GM18858 (cell line): ENCODE measurements around the gene ANO1.
"Not testable (repeated sequence)": the region's sequence is repeated elsewhere in the genome, so short reads cannot be mapped to it uniquely, and the experiment has no call there.

Experiments
- ATAC-seq: cut with Tn5 transposase; IDR thresholded peaks from one replicate; pipeline ENCODE4 v1.9.1; 2021; ENCODE audit not compliant: unreplicated experiment

ANO1 gene

DNA sequence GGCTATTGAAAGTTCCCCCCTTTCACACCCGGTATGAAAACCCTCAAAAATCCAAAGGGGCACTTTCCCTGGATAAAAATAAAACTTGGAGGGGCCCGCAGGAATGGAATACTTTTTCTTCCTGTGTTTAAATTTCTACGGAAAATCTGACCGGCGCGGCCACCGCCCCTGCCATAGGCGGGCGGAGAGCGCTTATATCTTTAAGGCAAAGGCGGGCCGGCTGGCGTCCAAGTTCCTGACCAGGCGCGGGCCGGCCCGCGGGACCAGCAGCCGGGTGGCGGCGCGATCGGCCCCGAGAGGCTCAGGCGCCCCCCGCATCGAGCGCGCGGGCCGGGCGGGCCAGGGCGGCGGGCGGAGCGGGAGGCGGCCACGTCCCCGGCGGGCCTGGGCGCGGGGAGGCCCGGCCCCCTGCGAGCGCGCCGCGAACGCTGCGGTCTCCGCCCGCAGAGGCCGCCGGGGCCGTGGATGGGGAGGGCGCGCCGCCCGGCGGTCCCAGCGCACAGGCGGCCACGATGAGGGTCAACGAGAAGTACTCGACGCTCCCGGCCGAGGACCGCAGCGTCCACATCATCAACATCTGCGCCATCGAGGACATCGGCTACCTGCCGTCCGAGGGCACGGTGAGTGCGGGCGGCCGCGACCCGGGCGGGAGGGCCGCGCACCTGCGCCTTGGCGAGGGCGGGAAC lies at the start of gene ANO1:
ANO1 (plus strand) TSS at position 223 of the 686 bp plus-strand sequence; CDS start at position 513, 290 bp downstream.
- ATAC-seq, result no peak

DNA sequence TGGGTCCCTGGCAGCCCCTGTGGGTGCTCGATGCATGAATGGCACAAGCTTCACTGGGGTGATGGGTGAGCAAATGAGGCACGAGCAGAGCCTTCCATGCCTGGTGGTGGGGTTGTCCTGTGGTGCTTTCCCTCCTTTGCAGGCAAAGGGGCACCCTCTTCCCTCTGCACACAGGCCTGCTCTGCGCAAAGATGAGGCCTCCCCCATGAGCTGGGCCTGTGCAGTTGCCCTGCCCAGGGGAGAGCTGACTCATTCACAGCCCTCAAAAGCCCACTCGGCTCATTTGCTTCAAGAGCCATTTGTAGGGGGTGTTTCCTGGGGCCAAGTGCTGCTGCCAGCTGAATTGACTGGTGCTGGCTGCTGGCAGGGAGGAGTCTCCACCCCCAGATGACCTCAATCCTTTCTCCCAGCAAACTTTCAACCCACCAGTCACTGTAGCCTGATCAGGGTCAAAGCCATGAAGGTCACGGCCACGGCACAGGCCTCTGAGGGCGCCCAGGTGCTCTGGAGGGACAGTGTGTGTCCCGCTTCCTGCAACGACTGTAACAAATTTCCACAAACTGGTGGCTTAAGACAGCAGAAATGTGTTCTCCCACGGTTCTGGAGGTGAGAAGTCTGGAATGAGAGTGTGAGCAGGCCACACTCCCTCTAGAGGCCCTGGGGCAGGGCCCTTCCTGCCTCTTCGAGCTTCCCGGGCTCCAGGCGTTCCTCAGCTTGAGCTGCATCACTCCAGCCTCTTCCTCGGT lies 48.8 kb upstream of the ANO1 start:
- ATAC-seq, result no peak

DNA sequence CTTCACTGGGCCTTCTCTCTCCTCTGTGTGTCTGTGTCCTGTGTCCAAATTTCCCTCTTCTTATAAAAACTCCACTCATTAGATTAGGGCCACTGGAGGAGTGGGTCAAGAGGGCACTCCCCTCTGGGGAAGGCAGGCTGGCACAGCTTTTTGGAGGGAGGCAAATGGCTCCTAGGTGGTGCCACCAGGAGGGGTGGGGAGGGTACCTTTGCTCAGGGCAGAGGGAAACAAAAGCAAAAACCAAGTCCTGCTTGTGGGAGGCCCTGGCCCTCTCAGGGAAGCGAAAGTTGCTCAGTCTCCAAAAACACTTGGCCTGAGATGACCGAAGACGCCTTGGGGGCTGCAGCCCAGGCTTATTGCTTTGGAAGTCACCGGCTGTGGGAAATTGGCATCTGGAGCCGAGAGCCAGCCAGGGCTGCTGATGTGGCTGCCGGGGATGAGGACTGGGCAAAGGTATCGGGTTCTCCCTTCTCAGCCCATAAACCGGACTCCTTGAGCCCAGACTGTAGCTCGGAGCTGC lies 48.2 kb upstream of the ANO1 start:
- ATAC-seq, result no peak

DNA sequence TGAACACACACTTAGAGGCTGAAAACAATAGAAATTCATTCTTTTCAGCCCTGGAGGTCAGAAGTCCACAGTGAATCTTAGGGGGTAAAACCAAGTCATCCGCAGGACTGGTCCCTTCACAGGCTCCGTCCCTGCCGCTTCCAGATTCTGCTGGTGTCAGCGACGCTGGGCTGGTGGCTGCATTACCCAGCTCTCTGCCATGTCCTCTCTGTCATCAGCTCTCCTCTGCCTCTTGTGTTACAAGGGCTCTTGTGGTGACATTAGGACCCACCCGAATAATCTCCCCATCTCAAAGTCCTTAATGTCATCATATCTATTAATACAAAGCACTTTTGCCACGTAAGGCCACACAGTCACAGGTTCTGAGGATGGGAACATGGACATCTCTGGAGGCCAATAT lies 47.7 kb upstream of the ANO1 start:
- ATAC-seq, result no peak

DNA sequence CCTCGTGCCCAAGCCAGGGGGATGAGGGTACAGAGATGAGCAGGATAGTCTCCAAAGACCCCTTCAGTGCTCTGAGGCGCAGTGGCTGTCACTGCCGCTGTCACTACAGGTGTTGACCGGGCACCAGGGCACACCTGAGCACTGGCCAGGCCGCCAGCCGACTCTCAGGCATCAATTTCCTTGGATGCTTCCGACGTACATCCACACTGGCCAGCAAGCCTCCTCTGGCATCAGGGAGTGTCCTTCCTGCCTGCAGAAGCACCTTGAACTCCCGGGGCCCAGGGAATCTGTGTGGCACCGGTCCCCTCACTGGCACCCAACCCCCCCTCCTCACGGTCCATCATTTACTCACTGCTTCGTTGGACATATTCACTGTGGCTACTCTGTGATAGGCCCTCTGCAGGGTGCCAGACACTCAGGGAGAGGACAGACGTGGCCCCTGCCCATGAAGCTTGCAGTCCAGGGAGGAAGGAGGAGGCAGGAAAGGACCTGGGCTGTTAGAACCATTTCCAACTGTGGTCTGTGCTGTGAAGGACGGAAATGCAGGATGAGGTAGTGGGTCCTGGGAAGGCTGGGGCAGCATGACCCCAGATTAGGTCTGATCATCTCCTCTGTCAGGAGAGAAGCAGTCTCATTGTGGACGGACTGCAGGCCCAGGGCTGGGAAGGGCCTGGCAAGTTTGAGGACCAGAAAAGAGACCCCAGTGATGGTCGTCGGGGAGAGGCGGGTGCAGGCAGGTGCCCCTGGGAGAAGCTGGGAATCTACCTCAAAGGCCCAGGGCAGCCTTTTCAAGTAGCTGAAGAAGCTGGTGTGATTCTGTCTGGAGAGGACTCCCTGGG lies 46.3 kb upstream of the ANO1 start:
- ATAC-seq, result no peak

DNA sequence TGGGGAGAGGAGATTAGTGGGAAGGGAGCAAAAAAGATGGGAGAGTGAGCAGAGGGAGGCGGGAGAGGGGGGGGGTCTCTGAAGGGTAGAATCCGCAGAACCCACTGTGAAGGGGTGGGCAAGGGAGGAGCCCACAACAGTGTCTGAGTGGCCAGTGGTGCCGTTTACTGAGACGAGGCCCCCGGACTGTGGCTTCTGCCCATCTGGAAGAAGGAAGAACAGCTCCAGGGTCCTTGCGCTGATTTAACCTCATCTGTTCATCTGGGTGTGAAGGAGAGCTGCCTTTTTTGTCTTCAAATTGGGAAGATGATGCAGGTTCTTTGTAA lies 45.7 kb upstream of the ANO1 start:
- ATAC-seq, result no peak

DNA sequence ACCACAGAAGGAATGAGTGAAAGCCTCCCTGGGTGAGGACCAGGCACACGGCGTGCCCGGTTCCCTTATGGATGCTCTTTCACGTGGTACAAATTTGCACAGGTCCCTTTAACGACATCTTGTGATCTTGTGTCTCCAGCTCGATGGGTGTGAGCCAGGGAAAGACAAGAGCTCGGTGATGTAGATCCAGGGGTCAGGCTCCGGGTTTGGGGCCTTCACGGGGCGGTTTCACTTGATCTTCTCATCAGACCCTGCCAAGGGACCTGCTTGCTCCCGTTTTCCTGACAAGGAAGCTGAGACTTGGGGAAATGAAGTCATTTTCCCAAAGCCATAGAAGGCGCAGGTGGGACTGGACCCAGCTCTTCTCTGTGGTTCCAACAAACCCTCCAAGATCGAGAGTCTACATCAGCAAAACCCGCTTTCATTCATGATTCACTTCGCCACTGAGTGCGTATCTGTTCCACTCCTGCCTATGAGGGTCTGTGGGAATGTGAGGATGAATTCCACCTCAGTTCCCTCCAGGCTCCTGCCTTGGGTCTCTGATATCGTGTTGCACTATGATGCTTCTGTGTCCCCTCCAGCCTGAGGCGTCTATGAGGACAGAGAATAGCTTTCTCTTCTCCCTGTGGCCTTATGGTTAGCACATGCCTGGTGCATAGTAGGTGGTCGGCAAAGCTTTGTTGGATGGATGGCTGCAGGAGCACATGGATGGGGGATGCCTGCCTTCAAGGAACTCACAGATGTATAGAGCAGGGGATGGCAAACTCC lies 45.0 kb upstream of the ANO1 start:
- ATAC-seq, result no peak

DNA sequence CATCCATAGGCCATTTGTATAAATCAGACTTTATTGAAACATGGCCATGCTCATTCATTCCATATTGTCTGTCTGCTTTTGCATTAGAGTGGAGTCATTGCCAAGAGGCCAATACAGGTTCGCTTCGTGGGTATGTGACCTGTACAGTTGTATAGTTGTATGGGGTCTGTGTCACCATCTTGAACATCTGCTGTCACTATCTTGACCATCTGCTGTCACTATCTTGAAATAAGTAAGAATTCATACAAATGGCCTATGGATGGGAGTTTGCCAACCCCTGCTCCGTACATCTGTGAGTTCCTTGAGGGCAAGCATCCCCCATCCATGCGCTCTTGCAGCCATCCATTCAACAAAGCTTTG lies 44.4 kb upstream of the ANO1 start:
- ATAC-seq, result no peak

DNA sequence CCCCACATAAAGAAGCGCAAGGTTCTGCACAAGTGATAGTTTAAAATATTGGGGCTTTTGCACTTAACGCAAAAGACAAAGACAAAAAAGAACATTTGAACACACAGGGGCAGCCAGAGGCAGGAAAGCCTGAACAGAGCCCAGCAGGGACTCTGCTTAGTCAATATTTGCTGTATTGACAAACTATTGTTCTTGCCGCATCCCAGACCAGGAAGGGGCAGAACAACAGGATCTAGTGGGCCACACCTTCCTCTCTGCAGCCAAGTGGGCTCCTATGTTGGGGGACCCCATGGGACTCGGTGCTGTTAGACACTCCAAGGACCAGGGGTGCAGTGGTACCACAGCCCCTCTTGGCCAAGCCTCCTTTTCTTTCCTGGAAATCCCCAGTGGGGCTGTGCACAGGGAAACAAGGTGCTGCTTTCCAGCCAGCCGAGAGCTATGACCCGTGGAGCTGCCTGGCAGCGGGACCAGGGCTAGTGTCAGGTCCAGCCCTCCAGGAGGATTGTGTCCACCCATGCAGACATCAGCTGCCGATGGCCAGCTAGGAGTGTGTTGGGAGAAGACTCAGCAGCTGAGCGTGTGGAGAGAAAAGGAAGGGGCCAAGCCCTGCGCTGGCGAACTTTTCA lies 43.3 kb upstream of the ANO1 start:
- no peak for ATAC-seq

DNA sequence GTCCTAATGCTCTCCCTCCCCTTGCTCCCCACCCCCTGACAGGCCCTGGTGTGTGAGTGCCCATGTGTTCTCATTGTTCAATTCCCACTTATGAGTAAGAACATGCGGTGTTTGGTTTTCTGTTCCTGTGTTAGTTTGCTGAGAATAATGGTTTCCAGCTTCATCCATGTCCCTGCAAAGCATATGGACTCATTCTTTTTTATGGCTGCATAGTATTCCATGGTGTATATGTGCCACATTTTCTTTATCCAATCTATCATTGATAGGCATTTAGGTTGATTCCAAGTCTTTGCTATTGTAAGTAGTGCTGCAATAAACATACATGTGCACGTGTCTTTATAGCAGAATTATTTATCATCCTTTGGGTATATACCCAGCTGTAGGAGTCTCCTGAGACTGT lies 42.5 kb upstream of the ANO1 start:
- not testable (repeated sequence) for ATAC-seq

DNA sequence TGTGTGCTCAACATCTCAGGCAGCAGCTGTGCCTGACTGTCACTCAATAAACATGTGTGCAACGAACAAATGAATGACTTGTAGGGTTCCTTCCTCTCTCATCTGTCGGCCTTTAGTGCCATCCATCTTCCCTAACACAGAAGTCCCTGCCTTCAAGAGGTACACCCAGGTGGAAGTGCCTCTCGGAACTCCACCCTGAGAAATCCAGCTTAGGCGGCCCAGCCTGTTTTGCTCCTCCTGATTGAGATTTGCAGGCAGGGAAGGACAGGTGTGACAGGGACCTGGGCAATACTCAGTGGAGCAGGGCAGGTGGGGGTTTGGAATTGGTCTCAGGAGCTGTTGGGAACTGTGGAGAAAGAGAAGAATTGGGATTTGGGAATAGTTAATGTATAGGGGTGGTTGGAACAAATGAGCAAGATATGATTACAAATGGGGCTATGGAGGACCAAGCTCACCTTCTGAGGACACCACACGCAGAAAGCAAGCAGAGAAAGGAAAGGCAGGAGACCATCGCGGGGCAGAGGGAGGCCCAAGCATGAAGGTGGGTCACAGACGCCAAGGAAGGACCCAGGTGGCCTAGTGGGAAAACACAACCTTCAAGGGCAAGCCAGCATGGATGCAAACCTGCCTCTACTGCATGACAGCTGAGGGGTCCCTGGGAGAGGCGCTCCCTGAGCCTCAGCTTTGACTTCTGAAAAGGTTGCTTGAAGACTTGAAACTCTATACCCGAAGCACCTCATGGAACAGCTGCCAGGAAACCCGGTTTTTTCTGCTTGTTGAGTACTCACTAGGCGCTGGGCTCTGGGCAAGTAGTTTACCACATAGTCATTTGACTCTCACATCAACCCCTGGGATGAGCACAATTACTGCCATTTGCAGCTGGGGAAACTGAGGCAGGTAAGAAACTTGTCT lies 40.9 kb upstream of the ANO1 start:
- ATAC-seq, result no peak

DNA sequence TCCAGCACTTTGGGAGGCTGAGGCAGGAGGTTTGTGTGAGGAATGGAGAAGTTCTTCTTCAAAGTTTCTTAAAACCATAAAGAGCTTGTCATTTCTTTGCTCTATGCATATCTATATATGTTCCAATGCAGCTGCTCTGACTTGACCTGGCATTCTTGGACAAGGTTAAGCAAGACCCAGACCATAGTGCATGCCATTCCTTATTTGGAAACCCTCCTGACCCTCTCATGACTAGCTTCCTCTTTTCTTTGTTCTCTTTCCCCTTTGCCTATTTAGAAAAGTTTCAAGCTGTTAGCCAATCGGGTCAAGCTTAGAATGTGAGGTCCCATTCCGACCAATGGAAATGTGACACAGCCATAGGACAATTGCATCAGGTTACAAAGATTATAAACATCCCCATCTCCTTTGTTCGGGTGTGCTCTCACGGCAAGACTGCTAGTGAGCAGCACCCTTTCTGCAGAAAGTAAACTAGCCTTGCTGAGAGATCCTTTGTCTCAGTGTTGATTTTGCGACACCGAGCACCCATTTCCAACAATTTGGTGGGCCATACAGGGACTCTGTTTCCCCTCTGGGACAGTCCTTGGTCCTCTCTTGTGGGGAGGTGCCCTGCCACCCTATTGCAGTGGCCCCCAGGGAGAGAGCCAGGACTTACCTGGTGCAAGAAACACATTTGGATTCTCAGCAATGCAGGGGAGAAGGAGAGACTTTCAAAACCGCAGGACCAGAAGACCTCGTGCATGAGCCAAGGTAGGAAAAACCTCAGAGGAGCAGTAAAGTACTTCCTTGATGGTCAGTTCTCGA lies 39.9 kb upstream of the ANO1 start:
- ATAC-seq, result no peak

DNA sequence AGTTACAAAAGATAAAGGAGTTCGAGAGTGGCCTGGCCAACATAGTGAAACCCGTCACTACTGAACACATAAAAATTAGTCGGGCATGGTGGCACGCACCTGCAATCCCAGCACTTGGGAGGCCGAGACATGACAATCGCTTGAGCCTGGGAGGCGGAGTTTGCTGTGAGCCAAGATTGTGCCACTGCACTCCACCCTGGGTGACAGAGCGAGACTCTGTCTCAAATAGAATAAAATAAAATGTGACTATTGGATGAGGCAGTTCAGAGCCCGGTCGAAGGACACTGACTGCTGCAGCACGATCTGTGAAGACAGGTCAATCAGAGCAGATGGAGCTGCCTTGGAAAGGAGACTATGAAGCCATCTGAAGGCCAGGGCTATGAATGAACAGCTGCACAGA lies 37.7 kb upstream of the ANO1 start:
- ATAC-seq, result no peak

DNA sequence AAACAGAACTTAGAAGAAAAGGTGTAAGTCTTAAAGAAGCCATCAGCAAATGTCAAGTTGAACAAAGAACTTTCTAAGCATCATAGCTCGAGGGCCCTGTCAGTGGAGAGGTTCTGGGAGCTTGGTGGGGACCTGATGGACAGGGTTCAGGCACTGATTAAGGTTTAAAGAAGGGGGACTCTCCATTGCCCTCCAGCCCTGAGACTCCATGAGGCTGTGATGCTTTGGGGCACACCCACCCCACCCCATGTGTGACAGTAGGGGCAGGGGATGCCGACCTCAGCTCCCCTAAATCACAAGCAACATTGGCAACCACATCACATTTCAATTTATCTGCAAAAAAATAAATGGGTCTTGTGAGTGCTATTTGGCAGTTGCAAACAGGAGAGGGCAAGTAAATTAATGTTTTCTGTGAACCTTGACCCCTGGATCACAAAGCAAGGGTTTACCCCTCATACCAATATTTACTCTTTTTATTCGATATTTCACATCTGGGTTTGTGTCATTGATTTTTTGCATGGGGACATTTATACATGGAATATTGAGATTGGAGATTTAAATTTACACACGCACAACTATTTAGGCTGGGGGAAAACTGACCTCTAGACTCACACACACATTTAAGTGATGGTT lies 37.1 kb upstream of the ANO1 start:
- ATAC-seq, result no peak

DNA sequence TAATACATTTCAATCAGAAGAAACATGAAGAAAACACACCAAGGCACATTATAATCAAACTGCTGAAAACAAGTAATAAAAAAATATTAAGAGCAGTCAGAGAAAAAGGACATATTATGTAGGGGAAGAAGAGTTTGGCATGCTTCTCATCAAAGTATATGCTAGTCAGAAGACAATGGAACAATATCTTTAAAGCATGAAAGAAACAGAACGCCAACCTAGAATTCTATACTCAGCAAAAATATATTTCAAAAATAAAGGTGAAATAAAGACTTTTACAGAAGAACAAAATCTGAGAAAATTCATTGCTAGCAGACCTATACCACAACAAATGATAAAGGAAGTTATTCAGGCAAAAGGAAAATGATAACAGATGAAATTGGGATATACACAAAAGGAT lies 34.6 kb upstream of the ANO1 start:
- no peak for ATAC-seq

DNA sequence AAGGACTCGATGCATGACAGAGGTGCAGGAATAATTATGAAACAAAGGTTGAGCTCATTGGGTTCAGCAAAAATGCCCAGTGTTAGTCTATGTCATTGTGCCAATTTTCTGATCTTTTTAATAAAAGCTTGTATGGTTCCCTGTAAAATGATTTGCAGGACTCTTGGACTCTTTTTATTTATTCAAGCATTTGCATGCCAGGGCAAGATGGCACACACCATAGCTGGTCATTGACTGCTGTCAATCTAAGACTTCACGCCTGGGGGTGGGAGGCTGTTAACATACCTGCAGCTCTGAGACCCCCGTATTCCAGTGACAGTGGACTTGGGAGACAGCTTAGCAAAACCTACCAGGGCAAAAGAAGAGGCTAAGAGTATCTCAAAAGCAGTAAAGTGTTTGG lies 32.0 kb upstream of the ANO1 start:
- no peak for ATAC-seq

DNA sequence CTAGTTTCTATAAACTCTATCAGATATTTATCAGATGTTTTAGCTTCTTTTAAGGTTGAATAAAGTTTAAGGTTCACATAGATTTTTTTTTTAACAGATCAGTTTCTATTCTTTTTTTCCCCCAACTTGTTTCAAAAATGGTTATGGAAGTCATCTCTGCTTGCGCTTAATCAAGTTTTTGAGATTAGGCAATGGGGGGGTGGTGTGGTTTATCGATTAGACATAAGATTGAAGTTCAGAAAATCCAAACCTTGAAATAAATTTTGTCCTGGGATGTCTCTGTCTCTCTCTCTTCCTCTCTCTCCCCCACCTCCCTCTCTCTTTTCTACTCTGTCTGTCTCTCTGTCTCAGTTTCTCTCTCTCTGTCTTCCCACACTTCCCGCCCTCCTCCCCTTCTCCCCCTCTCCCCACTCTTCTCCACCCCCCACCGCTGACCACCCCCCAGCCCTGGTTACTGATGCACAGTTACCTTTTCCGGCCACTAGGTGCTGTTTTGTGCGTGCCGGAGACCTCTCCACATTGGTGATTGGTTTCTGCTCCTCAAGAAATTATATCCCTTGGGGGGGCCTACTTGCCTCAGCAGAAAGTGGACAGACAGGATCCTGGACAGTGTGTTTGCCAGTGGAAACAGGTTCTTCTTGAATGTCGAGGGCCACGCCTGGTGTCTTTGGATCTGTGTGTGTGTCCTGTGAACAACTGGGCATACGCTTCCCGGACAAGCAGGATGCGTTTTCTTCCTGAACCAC lies 29.7 kb upstream of the ANO1 start:
- ATAC-seq, result no peak

DNA sequence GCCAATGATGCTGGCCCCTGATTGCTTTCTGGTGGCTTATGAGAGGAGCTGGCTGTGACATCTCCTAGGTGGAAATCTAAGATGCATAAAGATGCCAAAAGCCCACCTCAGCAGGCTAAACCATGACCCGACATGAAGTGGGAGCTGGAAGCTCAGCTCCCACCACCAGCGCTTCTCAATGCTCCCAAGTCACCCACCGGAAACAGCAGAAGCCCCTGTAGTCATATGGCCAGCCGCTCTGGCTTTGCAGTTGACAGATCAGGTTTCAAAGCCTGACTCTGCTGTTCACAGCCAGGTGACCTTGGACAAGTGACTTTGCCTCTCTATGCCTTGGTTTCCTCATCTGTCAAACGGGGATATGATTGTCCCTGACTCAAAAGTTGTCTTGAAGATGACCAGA lies 29.1 kb upstream of the ANO1 start:
- ATAC-seq, result no peak
